GM23248 (cell line): ENCODE measurements around the gene CRK. TPM values are rescaled to one million over a fixed set of nuclear protein-coding genes. Genes with fewer than 3 reads are reported as not detected.
A peak's percentile ranks its signal among the peaks of the same experiment; 100 is the strongest.
"Not testable (repeated sequence)": the region's sequence is repeated elsewhere in the genome, so short reads cannot be mapped to it uniquely, and the experiment has no call there.

Experiments used
- DNase-seq: peaks from one replicate; pipeline ENCODE4 v3.0.0-alpha.2; 2015
- H2AFZ ChIP-seq: fragments of 200-600 bp; sonication (generic); 2 replicates; pipeline ENCODE4 v1.6.1; 2016; ENCODE audit warnings: antibody characterized with exemption
- H3F3A ChIP-seq: fragments of 200-600 bp; sonication (generic); 2 replicates; pipeline ENCODE4 v1.6.1; 2016; ENCODE audit warnings: mild to moderate bottlenecking, antibody characterized with exemption, mixed run types; ENCODE audit not compliant: insufficient read depth
- H3K27ac ChIP-seq: fragments of 200-600 bp; sonication (generic); 2 replicates; pipeline ENCODE4 v1.5.1; 2016; ENCODE audit warnings: mild to moderate bottlenecking
- H3K27me3 ChIP-seq: fragments of 200-600 bp; sonication (generic); replicated peaks from 2 replicates; pipeline ENCODE4 v1.6.1; 2016; ENCODE audit warnings: mild to moderate bottlenecking; ENCODE audit not compliant: insufficient read depth
- H3K36me3 ChIP-seq: fragments of 200-600 bp; sonication (generic); 2 replicates; pipeline ENCODE4 v1.6.1; 2016; ENCODE audit warnings: low read depth, mild to moderate bottlenecking
- H3K4me1 ChIP-seq: fragments of 200-600 bp; sonication (generic); 2 replicates; pipeline ENCODE4 v1.6.1; 2016; ENCODE audit warnings: mild to moderate bottlenecking; ENCODE audit not compliant: insufficient read depth
- H3K4me2 ChIP-seq: fragments of 200-600 bp; sonication (generic); one replicate; pipeline ENCODE4 v1.6.1; 2016; ENCODE audit warnings: mild to moderate bottlenecking; ENCODE audit not compliant: unreplicated experiment
- H3K4me3 ChIP-seq: fragments of 200-600 bp; sonication (generic); 2 replicates; pipeline ENCODE4 v1.5.1; 2016; ENCODE audit warnings: mild to moderate bottlenecking
- H3K79me2 ChIP-seq: fragments of 200-600 bp; sonication (generic); 2 replicates; pipeline ENCODE4 v1.6.1; 2016; ENCODE audit warnings: mild to moderate bottlenecking; ENCODE audit not compliant: insufficient read depth
- H3K9ac ChIP-seq: fragments of 200-600 bp; sonication (generic); 2 replicates; pipeline ENCODE4 v1.6.1; 2016; ENCODE audit warnings: mild to moderate bottlenecking
- H3K9me2 ChIP-seq: fragments of 200-600 bp; sonication (generic); 2 replicates; pipeline ENCODE4 v1.6.1; 2016; ENCODE audit warnings: mixed run types, mild to moderate bottlenecking, moderate library complexity; ENCODE audit not compliant: insufficient read depth
- H3K9me3 ChIP-seq: fragments of 200-600 bp; sonication (generic); one replicate; pipeline ENCODE4 v1.6.1; 2017; ENCODE audit warnings: low read depth
- H4K20me1 ChIP-seq: fragments of 200-600 bp; sonication (generic); 2 replicates; pipeline ENCODE4 v1.6.0; 2016; ENCODE audit not compliant: insufficient read depth
- EZH2 ChIP-seq: fragments of 200-600 bp; sonication (generic); IDR thresholded peaks from 2 replicates; pipeline ENCODE4 v1.6.1; 2018; ENCODE audit warnings: antibody characterized with exemption, mild to moderate bottlenecking; ENCODE audit not compliant: insufficient read depth, poor library complexity, severe bottlenecking
- EZH2phosphoT487 ChIP-seq: fragments of 200-600 bp; sonication (generic); IDR thresholded peaks from 2 replicates; pipeline ENCODE4 v1.6.1; 2018; ENCODE audit warnings: antibody characterized with exemption, moderate library complexity, mild to moderate bottlenecking, low read depth; ENCODE audit not compliant: insufficient read depth
- WGBS, 2 experiments: methylation state at CpG; one replicate each; pipeline ENCODE4 v1.1.6; 2015 to 2017; ENCODE audit warnings: low lambda C conversion rate in 2 of 2, low coverage in 1 of 2; ENCODE audit errors: missing lambda C conversion rate in 2 of 2; 5-methylcytosine and 5-hydroxymethylcytosine counted together
- in situ Hi-C: fragments of 300-500 bp; cut with MboI; formaldehyde crosslinking; loops from 2 replicates; pipeline ENCODE4 v1.15.0; 2020
- polyA plus RNA-seq: library from polyadenylated mRNA; unstranded; fragments of >200 nt; fragmentation: Nextera tagmentation; extraction: Ambion mirVana; gene quantifications from 2 replicates; pipeline ENCODE4 v1.2.1, GENCODE V29; 2016
- total RNA-seq: library from RNA; depleted of rRNA; stranded (reverse); fragments of >200 nt; shearing (Covaris generic); gene quantifications from 2 replicates; pipeline ENCODE4 v1.2.3, GENCODE V29; 2014

CRK gene
- total and polyA plus RNA-seq, 2 experiments from 2014 or later: 86.0 to 117 TPM

- Histone ChIP-seq H3F3A (peaks cover 44% of the 10 kb centered on the region), H3K36me3 (no peaks in the 10 kb centered on the region), H2AFZ (no peak overlapping the region), H3K9ac (no peak overlapping the region), H3K9me2 (no peaks in the 10 kb centered on the region), H3K27me3 (no peaks in the 10 kb centered on the region), H3K9me3 (no peaks in the 10 kb centered on the region), H3K4me2 (no peak overlapping the region), H3K79me2 (peaks cover 100% of the 10 kb centered on the region), H4K20me1 (peaks cover 76% of the 10 kb centered on the region), H3K27ac (peak overlapping the region; percentile 19; the same call in 1 of the 2 replicates), H3K4me3 (no peak overlapping the region), H3K4me1 (peaks cover 47% of the 10 kb centered on the region)
- TF ChIP-seq EZH2 (no peak), EZH2phosphoT487 (no peak)
- in situ Hi-C loops: no loop called here
- DNase-seq: no peak
- 87 to 88% methylated on average over 9 of the region's 9 CpGs for WGBS, 2 experiments
Observed at GRCh38 chr17:1391577-1391976, 64.5 kb downstream of the CRK start.

DNA sequence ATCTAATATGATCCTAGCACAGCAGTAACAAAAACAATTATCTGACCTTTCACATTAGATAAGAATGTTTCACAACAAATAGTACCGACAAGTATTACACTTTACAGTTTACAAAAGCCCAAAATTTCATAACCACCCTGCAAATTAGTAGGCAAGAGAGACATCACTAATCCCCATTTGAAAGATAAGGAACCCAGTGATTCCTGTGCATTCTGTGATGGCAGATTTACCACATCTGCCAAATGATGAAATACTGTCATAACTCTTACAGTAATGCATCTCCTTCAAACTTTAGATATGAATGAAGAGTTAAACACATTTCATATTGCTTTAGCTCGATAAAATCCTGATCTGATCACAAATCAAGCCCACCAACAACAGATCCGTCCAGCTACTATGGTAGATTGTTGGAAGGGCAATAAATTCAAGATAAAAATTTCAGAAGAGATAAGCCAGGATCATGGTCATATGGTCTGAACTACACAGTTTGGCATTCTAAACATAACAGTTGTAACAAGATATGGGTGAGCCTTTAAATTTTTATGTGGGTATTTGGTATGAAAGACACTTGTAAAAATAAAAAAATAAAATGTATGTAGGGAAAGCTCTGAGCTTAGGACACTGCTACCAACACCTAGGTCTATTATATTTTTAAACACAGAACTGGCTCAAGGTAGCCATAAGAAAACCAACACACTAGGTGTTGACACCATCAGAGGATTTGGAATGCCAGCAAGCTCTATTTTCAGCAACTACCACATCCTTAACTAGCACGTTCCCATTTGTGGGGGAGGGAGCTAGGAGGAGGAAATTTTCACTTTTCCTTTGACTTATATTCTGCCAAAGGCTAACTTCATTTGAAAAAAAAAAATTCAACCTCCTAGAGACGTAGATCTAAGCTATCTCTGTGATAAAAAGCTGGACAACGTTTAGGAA is 65.3 kb downstream of the CRK start:
- Histone ChIP-seq H3K27me3 (no peaks in the 10 kb centered on the region), H3K79me2 (peaks cover 100% of the 10 kb centered on the region), H3K9ac (no peak overlapping the region; the same call in 1 of the 2 replicates), H3K9me3 (no peaks in the 10 kb centered on the region), H3K9me2 (no peaks in the 10 kb centered on the region), H2AFZ (no peak overlapping the region), H4K20me1 (peaks cover 79% of the 10 kb centered on the region), H3K27ac (peak overlapping the region; percentile 19), H3K36me3 (no peaks in the 10 kb centered on the region), H3K4me1 (peaks cover 46% of the 10 kb centered on the region), H3K4me2 (peak overlapping the region; percentile 49), H3K4me3 (peak overlapping the region; percentile 14; the same call in 1 of the 2 replicates), H3F3A (peaks cover 44% of the 10 kb centered on the region)
- TF ChIP-seq EZH2phosphoT487: no peak
- TF ChIP-seq EZH2: no peak
- 27 to 31% methylated on average over 6 of the region's 6 CpGs for WGBS, 2 experiments
- DNase-seq: peak; percentile 41
- in situ Hi-C loops: no loop called here

DNA sequence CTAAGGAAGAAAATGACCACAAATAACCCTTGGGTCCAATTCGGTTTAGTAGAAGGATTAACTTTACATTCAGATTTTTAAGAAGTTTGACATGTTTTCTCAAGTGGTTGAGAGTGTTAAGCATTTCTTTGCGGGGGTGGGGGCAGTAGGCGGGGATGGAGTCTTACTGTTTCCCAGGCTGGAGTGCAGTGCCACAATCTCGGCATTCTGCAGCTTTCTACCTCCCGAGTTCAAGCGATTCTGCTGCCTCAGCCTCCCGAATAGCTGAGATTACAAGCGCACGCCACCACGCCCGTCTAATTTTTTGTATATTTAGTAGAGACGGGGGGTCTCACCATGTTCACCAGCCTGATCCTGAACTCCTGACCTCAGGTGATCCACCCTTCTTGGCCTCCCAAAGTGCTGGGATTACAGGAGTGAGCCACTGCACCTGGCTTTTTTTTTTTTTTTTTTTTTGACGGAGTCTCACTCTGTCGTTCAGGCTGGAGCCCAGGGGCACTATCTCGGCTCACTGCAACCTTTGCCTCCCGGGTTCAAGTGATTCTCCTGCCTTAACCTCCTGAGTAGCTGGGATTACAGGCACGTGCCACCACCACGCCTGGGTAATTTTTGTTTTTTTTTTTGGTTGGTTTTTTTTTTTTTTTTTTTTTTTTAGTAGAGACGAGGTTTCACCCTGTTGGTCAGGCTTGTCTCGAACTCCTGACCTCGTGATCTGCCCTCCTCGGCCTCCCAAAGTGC is 68.4 kb downstream of the CRK start:
- Histone ChIP-seq H3K4me1 (peaks cover 39% of the 10 kb centered on the region), H3F3A (peaks cover 37% of the 10 kb centered on the region), H4K20me1 (peaks cover 82% of the 10 kb centered on the region), H3K79me2 (peaks cover 100% of the 10 kb centered on the region)
- H3K9ac ChIP-seq, H3K27me3 ChIP-seq, H2AFZ ChIP-seq, H3K9me2 ChIP-seq, H3K27ac ChIP-seq, H3K4me2 ChIP-seq, H3K4me3 ChIP-seq, H3K36me3 ChIP-seq, DNase-seq, H3K9me3 ChIP-seq, in situ Hi-C loops: not testable (repeated sequence)
- WGBS, 2 experiments: 73 to 81% methylated on average over 21 to 22 of the region's 22 CpGs

DNA sequence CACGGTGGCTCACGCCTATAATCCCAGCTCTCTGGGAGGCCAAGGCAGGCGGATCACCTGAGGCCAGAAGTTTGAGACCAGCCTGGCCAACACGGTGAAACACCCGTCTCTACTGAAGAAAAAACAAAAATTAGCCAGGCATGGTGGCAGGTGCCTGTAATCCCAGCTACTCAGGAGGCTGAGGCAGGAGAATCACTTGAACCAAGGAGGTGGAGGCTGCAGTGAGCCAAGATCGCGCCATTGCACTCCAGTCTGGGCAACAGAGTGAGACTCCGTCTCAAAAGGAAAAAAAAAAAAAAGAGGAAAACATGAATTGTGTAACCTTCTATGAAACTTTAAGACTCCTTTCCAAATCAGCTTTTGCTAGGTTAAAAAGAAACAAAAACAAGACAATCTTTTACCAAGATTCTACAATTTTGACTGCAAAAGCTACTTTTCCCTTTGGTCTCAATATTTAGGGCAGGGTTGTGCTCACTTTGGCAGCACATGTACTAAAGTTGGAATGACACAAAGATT is 69.3 kb downstream of the CRK start:
- peaks cover 29% of the 10 kb centered on the region; the same call in 1 of the 2 replicates for H3F3A ChIP-seq
- H3K27ac ChIP-seq, H3K9me3 ChIP-seq, H3K4me2 ChIP-seq, H3K27me3 ChIP-seq, H3K36me3 ChIP-seq, H3K9ac ChIP-seq, DNase-seq, H3K9me2 ChIP-seq, H2AFZ ChIP-seq, H3K4me3 ChIP-seq, in situ Hi-C loops: not testable (repeated sequence)
- peaks cover 34% of the 10 kb centered on the region for H3K4me1 ChIP-seq
- H3K79me2 ChIP-seq: peaks cover 100% of the 10 kb centered on the region
- WGBS, 2 experiments: 74% methylated on average over 8 of the region's 8 CpGs
- peaks cover 79% of the 10 kb centered on the region for H4K20me1 ChIP-seq
